ENCODE data around the gene PAQR6. TPM values are rescaled to one million over a fixed set of nuclear protein-coding genes. Genes with fewer than 3 reads are reported as not detected.

Gene PAQR6, protein sequence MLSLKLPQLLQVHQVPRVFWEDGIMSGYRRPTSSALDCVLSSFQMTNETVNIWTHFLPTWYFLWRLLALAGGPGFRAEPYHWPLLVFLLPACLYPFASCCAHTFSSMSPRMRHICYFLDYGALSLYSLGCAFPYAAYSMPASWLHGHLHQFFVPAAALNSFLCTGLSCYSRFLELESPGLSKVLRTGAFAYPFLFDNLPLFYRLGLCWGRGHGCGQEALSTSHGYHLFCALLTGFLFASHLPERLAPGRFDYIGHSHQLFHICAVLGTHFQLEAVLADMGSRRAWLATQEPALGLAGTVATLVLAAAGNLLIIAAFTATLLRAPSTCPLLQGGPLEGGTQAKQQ
- polyA plus RNA-seq (2011; rRNA removed) (0.06 and 0.18 TPM in 2 replicates), polyA minus RNA-seq (2011; rRNA and poly(A)+ RNA removed) (not detected in 2 replicates)

- ChIA-PET POLR2A (no interaction called here), CTCF (interaction anchor here (1.0 to 3.0 kb wide), 5 partner anchors 22 to 151 kb away, joined by 3 to 12 read pairs (median 4); no protein-coding TSS in a partner anchor)
- Histone ChIP-seq H3K27me3 (ENCODE audit: control insufficient read depth, insufficient read depth, low read length) (peaks cover 1% of the 10 kb centered on the region; the same call in 1 of the 2 replicates), H3K36me3 (ENCODE audit: control insufficient read depth, insufficient read depth, low read length) (peaks cover 33% of the 10 kb centered on the region), H3K4me3 (ENCODE audit: low read depth, low read length) (no peak within 1 kb of the TSS)
- no peak for DNase-seq (ENCODE audit: low read depth)
- TF ChIP-seq CTCF (IDR thresholded peaks at IDR 0.05; ENCODE audit: insufficient read depth, low read depth, low read length), result no peak
Observed at GRCh38 chr1:156247460-156248322, at the start of gene PAQR6. Gene PAQR6, minus strand, starts transcription at chr1:156248056. Its CDS starts 1,325 bp downstream, at chr1:156246731.

- Histone ChIP-seq H3K36me3 (ENCODE audit: control insufficient read depth, insufficient read depth, low read length) (peaks cover 3% of the 10 kb centered on the region; the same call in 1 of the 2 replicates), H3K4me3 (ENCODE audit: low read depth, low read length) (peak within 1 kb of the TSS; percentile 69), H3K27me3 (ENCODE audit: control insufficient read depth, insufficient read depth, low read length) (no peaks in the 10 kb centered on the region)
- TF ChIP-seq CTCF (IDR thresholded peaks at IDR 0.05; ENCODE audit: insufficient read depth, low read depth, low read length), result no peak
- POLR2A ChIA-PET, result interaction anchor here (0.6 kb wide), 1 partner anchor 52 kb away, joined by 5 read pairs; no protein-coding TSS in a partner anchor
- no peak for DNase-seq (ENCODE audit: low read depth)
- CTCF ChIA-PET, result interaction anchor here (1.4 kb wide), 1 partner anchor 12 kb away, joined by 3 read pairs; the partner anchor contains the start of gene TMEM79
Observed at GRCh38 chr1:156295391-156295947, 47.6 kb upstream of the PAQR6 start, which contains the start of gene GLMP. Gene GLMP, minus strand, starts transcription at chr1:156295679. Its CDS starts 34 bp downstream, at chr1:156295645.

- H3K36me3 ChIP-seq (ENCODE audit: control insufficient read depth, insufficient read depth, low read length), result peaks cover 4% of the 10 kb centered on the region; the same call in 1 of the 2 replicates
- no peak for TF ChIP-seq CTCF (IDR thresholded peaks at IDR 0.05; ENCODE audit: insufficient read depth, low read depth, low read length)
- no peak for DNase-seq (ENCODE audit: low read depth)
- no peaks in the 10 kb centered on the region for H3K27me3 ChIP-seq (ENCODE audit: control insufficient read depth, insufficient read depth, low read length)
- POLR2A ChIA-PET, result no interaction called here
- H3K4me3 ChIP-seq (ENCODE audit: low read depth, low read length), result no peak overlapping the region
- CTCF ChIA-PET, result no interaction called here
Observed at GRCh38 chr1:156293895-156294294, 46.0 kb upstream of the PAQR6 start.

- ChIA-PET POLR2A (no interaction called here), CTCF (no interaction called here)
Observed at GRCh38 chr1:156293098-156293434, 45.2 kb upstream of the PAQR6 start.

More at GRCh38 chr1:156293098-156293434, 45.2 kb upstream of the PAQR6 start:
- peaks cover 4% of the 10 kb centered on the region; the same call in 1 of the 2 replicates for H3K36me3 ChIP-seq (ENCODE audit: control insufficient read depth, insufficient read depth, low read length)
- no peak for DNase-seq (ENCODE audit: low read depth)
- no peaks in the 10 kb centered on the region for H3K27me3 ChIP-seq (ENCODE audit: control insufficient read depth, insufficient read depth, low read length)
- H3K4me3 ChIP-seq (ENCODE audit: low read depth, low read length), result no peak overlapping the region
- TF ChIP-seq CTCF (IDR thresholded peaks at IDR 0.05; ENCODE audit: insufficient read depth, low read depth, low read length), result no peak
